ENCODE results near the gene MAML2. TPM values are rescaled to one million over a fixed set of nuclear protein-coding genes. Genes with fewer than 3 reads are reported as not detected.

MAML2 gene
- 10 to 100 TPM in 2 of 12 donors, 1 to 10 TPM in 9, not detected in 1; 4.5 to 17.5 (median 5.7) TPM for polyA plus RNA-seq (ENCODE audit: insufficient read length in 12 of 12)
- long read RNA-seq, donor 1, partial matches to known transcripts, result 5 of 8 reads
- long read RNA-seq, donor 1, other reads (novel, unspliced or antisense), result 0 of 8 reads
- long read RNA-seq, donor 2, transcript MAML2-202 (4 exons, 3,154 nt), result major isoform, 5 of 5 reads
- long read RNA-seq, donor 2, partial matches to known transcripts, result 0 of 5 reads
- long read RNA-seq, donor 2, other reads (novel, unspliced or antisense), result 0 of 5 reads
- long read RNA-seq, donor 3, result 0 reads
- long read RNA-seq, donor 4, partial matches to known transcripts, result 0 of 1 reads
- long read RNA-seq, donor 4, other reads (novel, unspliced or antisense), result 0 of 1 reads
- long read RNA-seq, donor 5, result 0 reads
- long read RNA-seq, donor 6, partial matches to known transcripts, result 0 of 1 reads
- long read RNA-seq, donor 6, other reads (novel, unspliced or antisense), result 0 of 1 reads
- long read RNA-seq, donor 7, partial matches to known transcripts, result 0 of 1 reads
- long read RNA-seq, donor 7, other reads (novel, unspliced or antisense), result 0 of 1 reads
- long read RNA-seq, donor 8, partial matches to known transcripts, result 0 of 1 reads
- long read RNA-seq, donor 8, other reads (novel, unspliced or antisense), result 0 of 1 reads
- long read RNA-seq, donor 9, partial matches to known transcripts, result 0 of 2 reads
- long read RNA-seq, donor 9, other reads (novel, unspliced or antisense), result 0 of 2 reads
- long read RNA-seq, donor 10, full-length matches to known transcripts, result 1 of 1 reads
- long read RNA-seq, donor 10, partial matches to known transcripts, result 0 of 1 reads
- long read RNA-seq, donor 10, other reads (novel, unspliced or antisense), result 0 of 1 reads
- long read RNA-seq, donor 11, partial matches to known transcripts, result 0 of 2 reads
- long read RNA-seq, donor 11, other reads (novel, unspliced or antisense), result 0 of 2 reads

DNA sequence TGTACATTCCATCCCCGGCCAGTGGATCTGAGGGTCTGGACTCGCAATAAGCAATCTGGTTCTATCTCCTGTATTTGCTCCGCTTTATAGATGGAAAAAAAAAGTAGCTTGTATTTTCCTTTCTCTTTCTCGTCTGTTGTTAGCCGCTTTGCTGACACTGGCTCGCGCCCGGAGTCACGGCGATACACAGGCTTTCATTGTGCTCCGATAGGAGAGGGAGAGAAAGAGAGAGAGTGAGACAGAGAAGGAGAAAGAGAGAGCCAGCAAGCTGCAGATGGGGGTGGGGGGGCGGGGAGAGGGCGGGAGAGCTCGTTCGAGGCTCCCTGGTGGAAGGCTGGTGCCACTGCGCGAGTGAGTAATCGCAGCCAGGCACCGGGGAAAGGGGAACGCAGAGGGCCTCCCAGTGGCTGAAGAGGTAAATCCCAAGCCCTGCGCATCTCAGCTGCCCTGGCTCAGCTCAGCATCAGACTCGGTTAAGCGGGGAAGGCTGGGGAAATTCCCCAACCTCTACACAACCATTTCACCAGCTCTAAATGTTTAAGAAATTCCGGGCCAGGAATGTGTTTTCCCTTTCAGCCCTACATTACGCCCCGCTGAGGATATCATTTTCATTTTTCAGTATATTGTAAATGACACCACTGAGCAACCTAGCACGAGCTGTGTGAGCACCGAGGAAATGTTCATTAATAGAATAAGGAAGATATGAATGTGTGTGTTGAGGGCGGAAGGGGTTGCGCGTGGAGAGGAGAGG, at the start of gene MAML2:
MAML2 (minus strand) TSS at position 235 of the 751 bp plus-strand sequence. CDS start 1,300 bp downstream, outside the sequence.
- DNase-seq, result peak; percentile 93

DNA sequence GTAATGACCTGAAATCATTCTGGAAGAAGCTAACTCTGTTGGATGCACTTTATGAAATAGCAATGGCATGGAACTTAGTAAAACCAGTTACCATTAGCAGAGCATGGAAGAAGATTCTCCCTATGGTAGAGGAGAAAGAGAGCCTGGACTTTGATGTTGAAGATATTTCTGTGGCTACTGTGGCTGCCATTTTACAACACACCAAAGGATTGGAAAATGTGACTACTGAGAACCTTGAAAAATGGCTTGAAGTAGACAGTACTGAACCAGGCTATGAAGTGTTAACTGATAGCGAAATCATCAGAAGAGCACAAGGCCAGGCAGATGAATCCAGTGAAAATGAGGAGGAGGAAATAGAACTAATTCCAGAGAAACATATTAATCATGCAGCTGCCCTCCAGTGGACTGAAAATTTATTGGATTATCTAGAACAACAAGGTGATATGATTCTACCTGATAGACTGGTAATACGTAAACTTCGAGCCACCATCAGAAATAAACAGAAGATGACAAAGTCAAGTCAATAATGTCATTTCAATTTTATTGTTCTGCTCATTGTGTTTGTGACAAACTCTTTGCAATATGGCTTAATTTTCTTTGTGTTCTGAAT, 48.8 kb upstream of the MAML2 start:
- no peak for DNase-seq

DNA sequence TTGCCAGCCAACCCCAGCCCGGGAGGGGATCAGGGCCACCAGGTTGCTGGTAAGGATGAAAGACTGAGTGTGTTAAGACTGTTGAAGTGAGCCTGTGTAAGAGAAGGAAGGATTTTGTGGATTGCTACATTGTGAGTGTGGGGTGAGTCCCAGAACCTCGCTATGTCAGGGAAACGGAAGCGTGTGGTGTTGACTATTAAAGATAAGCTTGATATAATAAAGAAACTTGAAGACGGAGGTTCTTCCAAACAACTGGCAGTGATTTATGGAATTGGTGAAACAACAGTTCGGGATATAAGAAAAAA, 47.4 kb upstream of the MAML2 start:
- DNase-seq, result no peak

DNA sequence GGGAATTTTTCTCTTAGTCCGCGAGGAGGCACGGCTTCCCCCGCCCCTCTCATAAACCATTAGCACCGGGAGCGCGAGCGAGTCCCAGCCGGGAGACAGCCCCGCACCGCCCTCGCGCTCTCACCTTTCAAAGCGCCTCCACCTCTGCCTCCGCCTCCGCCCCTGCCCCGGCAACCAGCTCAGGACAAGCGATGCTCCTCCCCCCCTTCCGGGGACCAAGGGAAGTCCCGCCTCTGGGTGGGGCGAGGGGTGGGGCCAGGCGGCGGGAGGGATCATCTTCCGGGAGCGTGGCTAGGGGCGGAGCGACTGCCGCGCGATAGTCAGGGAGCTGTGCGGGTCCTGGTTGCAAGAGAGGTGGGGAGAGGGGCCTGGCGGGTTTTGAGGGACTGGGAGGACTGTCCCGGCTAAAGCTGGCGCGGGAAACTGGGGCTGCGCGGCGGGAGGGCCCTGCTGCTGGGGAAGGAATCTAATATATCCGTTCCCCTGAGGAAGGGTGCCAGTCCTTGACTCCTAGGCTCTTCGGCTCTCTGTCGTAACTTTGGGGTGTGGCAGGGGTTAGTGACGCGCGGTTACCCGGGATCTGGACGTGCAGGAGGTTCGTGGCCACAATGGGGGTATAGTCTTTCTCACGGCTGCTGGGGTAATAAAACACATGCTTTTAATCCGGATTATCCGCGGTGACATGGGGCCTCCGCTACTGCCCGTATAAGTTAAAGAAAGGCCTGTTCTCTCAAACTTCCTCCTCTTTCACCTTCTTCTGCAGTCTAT, 46.9 kb upstream of the MAML2 start, which contains the start of the genes CCDC82 and JRKL:
CCDC82 (minus strand) TSS at position 193 of the 768 bp plus-strand sequence. CDS start 5,165 bp downstream, outside the sequence.
JRKL (plus strand) TSS at position 294 of the 768 bp plus-strand sequence. CDS start 637 bp downstream, outside the sequence.
- peak; percentile 97 for DNase-seq

DNA sequence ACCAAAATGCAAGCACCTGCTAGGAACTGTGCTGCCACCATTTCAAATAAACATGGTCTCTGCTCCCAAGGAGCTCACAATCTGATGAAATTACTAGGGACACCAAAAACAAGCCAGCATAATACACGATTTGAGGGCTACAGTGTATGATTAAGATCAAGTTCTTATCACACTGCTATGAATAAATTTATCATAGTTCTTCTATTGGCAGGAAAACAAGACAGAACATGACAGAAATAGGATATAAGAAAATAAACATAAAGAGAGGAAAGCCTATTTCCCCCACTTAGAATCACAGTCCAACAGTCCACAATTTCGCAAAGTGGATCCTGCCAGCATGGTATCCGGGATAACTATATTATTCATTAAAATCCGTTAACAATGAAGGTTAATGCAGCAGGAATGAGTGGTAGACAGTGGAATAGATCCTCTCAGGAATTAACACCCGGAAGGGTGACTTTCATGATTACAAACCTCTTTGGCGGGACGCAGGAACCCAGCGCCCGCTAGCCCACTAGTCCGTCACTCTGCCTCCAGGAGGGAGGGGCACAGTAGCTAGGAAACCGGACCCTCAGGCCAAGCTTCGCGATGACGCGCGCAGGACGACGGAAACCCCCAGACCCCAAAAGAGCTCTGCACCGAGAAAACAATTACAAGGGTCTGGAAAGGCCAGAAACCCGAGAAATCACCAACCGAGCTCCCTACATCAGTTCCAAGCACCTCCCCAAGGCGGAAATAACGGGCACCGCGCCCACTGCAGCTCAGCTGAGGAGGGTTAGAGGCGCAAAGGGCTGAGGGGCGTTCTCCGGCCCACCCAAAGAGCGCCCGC, 46.1 kb upstream of the MAML2 start:
- no peak for DNase-seq

DNA sequence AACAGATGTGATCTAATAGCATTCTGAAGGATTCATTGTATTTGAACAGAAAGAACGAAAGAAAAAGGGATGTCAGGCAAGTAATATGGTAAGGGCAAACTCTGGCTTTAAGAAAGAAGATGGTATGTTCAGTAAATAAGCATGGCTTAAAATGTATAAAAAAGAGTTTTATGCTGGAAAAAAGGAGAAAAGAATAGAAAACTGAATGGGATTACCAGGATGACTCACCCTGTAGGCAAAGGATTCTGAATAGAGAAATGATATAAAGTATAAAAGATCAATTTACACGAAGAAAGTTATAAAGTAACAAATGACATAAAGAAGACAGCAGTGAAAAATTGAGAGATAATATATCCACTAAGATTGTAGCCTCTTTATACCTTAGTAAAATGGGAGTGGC, 42.2 kb upstream of the MAML2 start:
- no peak for DNase-seq

DNA sequence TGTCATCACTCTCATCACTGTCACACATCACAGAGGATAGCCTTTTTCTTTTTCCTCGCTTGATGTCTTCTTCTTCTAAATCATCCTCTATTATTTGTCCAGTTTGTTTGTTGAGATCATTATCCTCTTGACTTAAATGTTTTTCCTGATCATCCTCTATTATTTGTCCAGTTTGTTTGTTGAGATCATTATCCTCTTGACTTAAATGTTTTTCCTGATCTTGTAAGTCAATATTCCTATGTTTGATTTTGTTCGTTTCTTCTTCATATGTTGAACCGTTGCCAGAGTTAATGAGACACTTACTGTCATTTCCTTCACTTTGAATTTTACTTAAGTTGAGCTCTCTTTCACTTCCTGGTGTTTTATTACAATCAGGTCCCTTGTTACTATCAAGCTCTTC, 41.2 kb upstream of the MAML2 start:
- DNase-seq, result no peak

DNA sequence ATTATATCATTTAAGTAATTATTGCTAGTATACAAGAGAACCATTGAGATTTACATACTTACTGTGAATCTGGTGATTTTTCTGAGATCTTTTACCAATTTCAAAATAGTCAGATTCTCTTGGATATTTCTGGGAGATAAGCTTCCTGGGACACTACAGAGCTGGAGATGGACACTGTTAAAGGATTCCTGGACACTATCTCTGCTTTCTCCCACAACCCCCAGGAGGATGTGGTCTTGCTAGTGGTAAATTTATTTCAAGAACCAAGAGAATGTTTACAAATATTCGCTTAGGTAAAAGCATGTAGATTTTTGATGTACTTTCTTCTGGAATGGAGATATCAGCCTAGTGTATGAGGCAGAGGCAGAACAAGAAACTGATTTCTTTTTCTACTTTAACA, 33.8 kb upstream of the MAML2 start:
- no peak for DNase-seq

DNA sequence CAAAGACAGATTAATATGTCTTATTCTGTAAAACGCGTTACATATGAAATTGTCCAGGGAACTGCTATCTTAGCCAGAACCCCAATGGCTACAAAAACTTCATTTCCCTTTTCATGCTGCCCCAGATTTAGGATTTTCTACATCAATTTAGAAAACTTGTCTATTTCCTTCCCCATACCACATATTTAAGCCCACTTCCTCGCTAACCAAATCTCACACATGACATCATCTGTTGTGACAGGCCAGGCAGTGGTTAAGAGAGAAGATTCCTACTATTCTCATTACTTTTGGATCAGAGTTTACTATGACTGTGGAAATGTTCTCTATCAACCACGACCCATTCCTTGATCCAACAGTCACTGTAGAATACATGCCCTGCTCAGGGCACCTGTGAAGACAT, 30.8 kb upstream of the MAML2 start:
- DNase-seq, result no peak

DNA sequence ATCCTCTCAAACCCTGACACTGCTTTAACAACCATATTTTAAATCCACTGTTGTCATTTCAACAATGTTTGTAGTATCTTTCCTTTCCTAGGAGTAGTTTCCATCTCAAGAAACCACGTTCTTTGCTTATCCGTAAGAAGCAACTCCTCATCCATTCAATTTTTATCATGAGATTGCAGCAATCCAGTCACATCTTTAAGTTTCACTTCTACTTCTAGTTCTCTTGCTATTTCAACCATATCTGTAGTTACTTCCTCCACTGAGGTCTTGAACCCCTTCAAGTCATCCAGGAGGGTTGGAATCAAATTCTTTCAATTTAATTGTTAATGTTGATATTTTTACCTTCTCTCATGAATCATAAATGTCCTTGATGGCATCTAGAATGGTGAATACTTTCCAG, 24.3 kb upstream of the MAML2 start:
- no peak for DNase-seq

DNA sequence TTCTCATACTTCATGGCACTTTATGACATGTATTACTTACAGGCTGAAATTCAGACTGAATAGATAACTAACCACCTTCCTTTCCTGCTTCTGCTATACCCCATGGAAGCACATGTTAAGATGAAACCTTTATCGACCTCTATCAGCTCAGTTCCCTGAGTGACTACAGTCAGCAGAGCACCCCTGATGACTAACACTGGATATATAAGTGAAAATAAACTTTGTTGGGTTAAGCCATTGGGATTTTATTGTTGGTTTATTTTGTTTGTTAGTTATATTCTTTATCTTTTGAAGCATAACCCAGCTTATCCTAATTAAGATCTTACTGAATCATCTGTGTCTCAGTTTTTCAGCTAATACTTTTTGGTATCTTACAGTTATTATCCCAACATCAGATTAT, 23.0 kb upstream of the MAML2 start:
- no peak for DNase-seq

DNA sequence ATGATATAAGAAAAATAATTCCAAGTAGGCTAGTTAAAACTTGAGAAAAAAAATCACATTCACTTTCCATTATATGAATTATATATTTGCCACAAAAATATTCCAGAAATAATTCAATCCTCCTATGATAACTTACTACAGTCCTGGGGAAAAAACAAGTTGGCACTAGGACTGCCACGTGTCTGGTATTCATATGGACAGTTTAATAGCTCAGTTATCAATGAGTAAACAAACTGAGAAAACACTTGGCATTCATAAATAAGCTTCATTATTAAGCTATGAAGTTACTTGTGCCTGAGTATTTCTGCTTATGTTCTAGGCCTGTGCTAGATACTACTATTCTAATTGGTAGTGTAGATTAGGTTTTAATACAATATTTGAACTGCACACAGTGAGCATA, 22.5 kb upstream of the MAML2 start:
- DNase-seq, result no peak

DNA sequence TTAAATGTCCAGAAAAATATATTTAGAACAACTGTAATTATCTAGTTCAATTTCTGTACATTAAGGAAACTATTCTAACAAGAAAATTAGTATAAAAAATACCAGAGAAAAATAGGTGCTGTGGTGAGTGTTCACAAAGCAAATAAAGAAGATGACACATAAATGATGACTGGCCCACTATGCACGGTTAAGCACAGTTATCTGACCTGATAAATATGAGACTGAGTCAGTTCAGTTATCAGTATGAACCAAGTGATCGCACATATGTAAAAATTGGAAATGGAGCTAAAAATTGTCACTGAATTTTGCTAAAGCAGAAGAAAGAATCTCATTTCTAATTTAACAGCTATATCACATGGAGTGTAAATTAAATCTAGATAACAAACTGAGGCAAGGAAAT, 18.8 kb upstream of the MAML2 start:
- no peak for DNase-seq

DNA sequence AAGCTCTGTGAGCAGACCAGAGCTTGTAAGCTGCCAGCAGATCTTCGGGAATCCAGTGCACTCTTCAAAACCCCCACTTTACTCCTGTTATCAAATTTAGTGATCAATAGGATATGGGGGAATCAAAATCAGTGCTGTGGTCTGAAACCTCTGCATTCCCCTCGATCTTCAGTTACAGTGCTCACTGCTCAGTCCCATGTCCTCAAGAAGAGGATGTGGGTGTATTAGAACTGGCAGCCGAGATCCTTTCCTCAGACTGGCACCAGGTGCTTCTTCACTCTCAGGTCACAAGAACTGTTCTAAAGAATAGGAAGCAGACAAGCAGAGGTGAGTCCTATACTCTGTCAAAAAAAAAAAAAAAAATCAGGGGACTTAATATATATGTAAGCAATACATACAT, 15.3 kb upstream of the MAML2 start:
- DNase-seq, result no peak

DNA sequence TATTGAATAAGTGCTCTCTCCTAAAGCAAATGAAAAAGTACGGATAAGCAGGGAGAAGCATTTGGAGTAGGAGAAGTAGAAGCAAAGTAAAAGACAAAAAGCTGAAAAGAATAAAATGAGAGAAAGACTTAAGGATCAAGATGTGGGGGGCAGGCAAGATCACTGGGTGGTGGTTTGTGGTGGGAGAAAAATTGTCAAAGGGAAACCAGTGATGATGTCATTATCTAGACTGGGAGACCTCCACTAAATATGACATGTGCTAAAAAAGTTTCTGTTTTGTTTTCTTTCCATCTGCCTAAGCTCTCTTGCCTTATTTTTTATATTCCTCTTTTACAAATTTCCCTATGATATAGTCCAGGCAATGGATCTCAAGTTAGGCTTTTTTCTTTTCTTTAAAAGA, 14.8 kb upstream of the MAML2 start:
- no peak for DNase-seq

DNA sequence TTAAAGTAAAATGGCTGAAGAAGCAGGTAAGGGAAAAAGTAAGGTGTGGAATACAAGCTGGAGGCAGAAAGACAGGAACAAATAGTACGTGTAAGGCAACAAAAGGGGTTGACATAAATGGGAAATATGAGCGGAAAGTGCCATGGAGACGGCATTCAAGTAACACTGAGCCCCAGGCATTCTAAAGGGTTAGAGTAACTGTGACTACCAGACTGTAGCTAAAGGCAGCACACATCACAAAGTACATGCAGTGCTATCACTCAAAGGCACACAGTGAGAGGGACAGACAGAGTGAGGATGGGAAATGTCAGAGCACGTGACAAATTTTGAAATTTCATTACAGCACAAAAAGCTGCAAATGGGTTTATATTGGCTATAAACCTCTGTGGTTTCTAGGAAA, 13.9 kb upstream of the MAML2 start:
- no peak for DNase-seq

DNA sequence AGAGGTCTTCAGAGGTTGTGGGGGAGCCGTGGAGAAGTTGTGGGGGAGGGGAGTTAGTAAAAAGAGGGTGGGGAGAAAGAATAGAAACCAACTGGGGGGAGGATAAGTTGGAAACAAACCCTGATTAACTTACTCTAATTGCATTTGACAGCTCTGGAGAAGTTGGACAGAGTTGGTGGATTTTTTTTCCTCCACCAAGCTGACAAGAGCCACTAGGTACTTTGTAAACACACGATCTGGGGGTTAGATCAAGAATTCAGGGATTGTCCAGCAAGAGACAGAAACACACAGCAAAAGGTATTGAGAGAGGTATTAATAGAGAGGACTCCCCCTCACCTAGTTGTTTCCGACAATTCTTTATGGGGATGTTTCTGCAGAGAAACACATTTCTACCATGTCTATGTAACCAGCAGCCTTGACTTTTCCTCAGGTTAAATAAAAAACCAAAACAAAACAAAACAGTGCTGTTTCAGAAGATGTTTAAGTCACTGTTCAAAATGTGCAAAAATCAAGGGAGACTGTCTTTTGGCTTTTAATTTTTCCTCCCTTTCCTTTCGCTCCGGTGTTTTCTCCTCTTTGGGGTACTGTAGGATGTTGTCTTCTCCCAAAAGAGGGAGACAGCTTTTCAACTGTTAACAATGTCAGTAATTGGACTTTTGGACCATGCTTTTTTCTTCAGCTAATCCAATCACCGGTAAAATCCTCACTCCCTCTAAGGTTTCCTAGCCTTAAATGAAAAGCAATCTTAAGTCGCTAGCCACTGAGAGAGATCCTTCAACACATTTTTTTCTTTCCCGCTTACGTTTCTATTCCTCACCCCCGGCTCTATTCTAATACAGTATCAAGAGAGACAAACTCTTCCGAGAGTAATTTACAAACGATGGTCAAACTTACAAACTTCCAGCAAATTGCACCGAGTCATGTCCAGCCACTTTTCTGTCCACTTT, 708 bp downstream of the MAML2 start:
- no peak for DNase-seq

DNA sequence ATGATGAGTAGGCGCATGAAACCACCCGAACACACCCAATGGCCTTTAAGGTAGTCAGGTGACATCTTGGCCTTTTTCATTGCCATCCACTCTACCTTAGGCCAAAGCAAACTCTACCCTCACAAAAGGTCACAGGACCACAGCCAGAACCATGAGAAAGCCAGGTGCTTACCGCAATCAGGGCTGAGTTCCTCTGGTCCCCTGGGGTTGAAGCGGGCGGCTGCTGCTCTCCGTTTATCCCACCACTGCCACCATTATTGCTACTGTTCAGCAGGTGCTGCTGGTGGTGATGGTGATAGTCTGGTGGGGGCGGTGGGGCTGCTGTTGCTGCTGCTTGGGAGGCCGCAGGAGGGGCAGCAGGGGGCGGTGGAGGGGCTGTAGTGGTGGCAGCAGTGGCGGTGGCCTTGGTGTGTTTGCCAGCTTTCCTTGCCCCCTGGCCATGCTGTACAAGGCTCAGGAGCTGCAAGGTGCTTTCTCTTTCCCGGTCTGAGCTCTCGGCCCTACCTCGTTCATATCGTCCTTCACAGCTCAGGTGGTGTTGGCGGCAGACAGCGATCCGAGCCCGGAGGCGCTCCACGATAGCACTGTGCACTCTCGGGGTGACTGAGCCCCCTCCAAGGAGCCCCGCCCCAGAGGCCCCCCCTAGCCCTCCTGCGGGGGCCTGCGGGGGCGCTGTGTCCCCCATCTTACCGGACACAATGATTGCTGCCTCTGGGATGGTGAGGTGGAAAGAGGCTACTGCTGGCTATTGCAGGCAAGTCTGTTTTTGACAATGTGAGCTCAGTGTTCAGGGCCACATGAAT, 1.6 kb downstream of the MAML2 start:
- no peak for DNase-seq

Measured in muscle of arm (tissue), 14 donors.